GM18861 (cell line): ENCODE data around the gene ZNF688.

ENCODE experiments used
- ATAC-seq: cut with Tn5 transposase; IDR thresholded peaks from one replicate; pipeline ENCODE4 v1.9.1; 2021; ENCODE audit not compliant: unreplicated experiment

The ZNF688 gene

DNA sequence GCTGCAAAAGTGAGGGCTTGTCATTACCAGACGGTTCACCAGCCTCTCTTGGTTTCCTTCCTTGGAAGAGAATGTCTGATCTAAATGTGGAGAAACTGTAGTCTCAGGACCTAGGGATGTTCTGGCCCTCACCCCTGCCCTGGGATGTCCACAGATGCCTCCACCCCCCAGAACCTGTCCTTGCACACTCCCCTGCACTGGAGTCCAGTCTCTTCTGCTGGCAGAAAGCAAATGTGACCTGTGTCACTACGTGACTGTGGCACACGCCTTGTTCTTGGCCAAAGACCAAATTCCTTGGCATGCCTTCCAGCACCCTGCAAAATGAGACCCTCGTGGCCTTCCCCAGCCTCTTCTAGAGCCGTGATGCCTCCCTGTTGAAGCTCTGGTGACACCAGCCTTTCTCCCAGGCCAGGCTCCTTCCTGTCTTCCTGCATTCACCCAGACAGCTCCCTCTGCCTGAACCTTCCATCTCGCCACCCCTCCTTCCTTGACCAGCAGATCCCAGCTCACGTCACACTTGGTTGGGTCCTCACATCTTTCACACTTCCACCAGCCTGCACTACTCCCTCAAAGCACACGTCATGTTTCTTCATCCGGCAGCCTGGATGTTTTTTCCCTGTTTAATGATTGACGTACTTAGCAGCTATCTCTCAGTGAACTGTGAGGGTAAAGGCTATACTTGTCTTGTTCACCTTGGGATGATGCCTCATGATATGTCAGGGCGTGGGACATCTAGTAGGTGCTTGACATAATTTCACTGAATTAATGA lies 49.5 kb downstream of the ZNF688 start:
- ATAC-seq, result no peak

DNA sequence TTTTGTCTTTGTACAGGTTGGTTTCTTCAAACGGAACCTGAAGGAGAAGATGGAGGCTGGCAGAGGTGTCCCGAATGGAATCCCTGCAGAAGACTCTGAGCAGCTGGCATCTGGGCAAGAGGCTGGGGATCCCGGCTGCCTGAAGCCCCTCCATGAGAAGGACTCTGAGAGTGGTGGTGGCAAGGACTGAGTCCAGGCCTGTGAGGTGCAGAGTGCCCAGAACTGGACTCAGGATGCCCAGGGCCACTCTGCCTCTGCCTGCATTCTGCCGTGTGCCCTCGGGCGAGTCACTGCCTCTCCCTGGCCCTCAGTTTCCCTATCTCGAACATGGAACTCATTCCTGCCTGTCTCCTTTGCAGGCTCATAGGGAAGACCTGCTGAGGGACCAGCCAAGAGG lies 50.0 kb downstream of the ZNF688 start:
- no peak for ATAC-seq
